Suppressor macrophage treated with lipopolysaccharide for 1 hour (primary cell): ENCODE results near the gene PAIP2B.
"Not testable (repeated sequence)": the region's sequence is repeated elsewhere in the genome, so short reads cannot be mapped to it uniquely, and the experiment has no call there.

Source experiments
- DNase-seq, 3 donors: peaks; one replicate each; pipeline ENCODE4 v3.0.0-alpha.2; 2020 to 2022

PAIP2B gene

GRCh38 chr2:71215447-71215846 lies 11.5 kb downstream of the PAIP2B start:
- no peak for DNase-seq

- DNase-seq, result no peak
These were observed 14.6 kb downstream of the PAIP2B start for GRCh38 chr2:71212336-71212735.

GRCh38 chr2:71210292-71210691 lies 16.6 kb downstream of the PAIP2B start:
- DNase-seq, result no peak

GRCh38 chr2:71208756-71209155 lies 18.1 kb downstream of the PAIP2B start:
- DNase-seq, result no peak

GRCh38 chr2:71207601-71208000 lies 19.3 kb downstream of the PAIP2B start:
- DNase-seq, result no peak

GRCh38 chr2:71206271-71206670 lies 20.6 kb downstream of the PAIP2B start:
- DNase-seq, result no peak

GRCh38 chr2:71191570-71191943 lies 35.3 kb downstream of the PAIP2B start:
- DNase-seq, result no peak

- DNase-seq, result peak; percentile 6 to 20 (median 19)
These were observed 36.0 kb downstream of the PAIP2B start for GRCh38 chr2:71190656-71191569.

GRCh38 chr2:71187589-71187988 lies 39.3 kb downstream of the PAIP2B start:
- no peak for DNase-seq

- DNase-seq, result no peak
These were observed 39.9 kb downstream of the PAIP2B start for GRCh38 chr2:71186973-71187372.

GRCh38 chr2:71183306-71184115 lies 43.4 kb downstream of the PAIP2B start:
- DNase-seq, result peak in 1 of 3 donors; percentile 7

- no peak for DNase-seq
These were observed 45.6 kb downstream of the PAIP2B start for GRCh38 chr2:71181316-71181715.

- not testable (repeated sequence) for DNase-seq
These were observed 48.1 kb downstream of the PAIP2B start for GRCh38 chr2:71178836-71179235.

GRCh38 chr2:71174207-71174606 lies 52.7 kb downstream of the PAIP2B start:
- DNase-seq, result no peak

- DNase-seq, result no peak
These were observed 53.8 kb downstream of the PAIP2B start for GRCh38 chr2:71173096-71173495.

GRCh38 chr2:71166812-71167211 lies 60.1 kb downstream of the PAIP2B start:
- peak in 2 of 3 donors; percentile 3 to 10 for DNase-seq

GRCh38 chr2:71157124-71157793 lies 69.6 kb downstream of the PAIP2B start:
- DNase-seq, result peak; percentile 60 to 78 (median 73)

- no peak for DNase-seq
These were observed 70.3 kb downstream of the PAIP2B start for GRCh38 chr2:71156573-71156972.

GRCh38 chr2:71155846-71156245 lies 71.1 kb downstream of the PAIP2B start:
- DNase-seq, result no peak

GRCh38 chr2:71154798-71155197 lies 72.1 kb downstream of the PAIP2B start:
- peak in 1 of 3 donors; percentile 7 for DNase-seq

GRCh38 chr2:71154279-71154678 lies 72.6 kb downstream of the PAIP2B start:
- no peak for DNase-seq

- no peak for DNase-seq
These were observed 73.2 kb downstream of the PAIP2B start for GRCh38 chr2:71153585-71154224.

GRCh38 chr2:71151620-71152019 lies 75.3 kb downstream of the PAIP2B start:
- no peak for DNase-seq
